Measurements from ENCODE around the gene CCL28.

GRCh38 chr5:43332401-43332800 is 79.8 kb downstream of the CCL28 start:
- TF ChIP-seq CTCF (IDR thresholded peaks at IDR 0.05) = no peak
- TF ChIP-seq POLR2A (IDR thresholded peaks at IDR 0.05) = no peak

Measured in lower leg skin (tissue), 3 donors.